Right lobe of liver (tissue), 6 donors: ENCODE results near the gene DGLUCY. TPM values are rescaled to one million over a fixed set of nuclear protein-coding genes. Genes with fewer than 3 reads are reported as not detected.
A peak's percentile ranks its signal among the peaks of the same experiment; 100 is the strongest.

Experiments used
- ATAC-seq, 4 donors: fragments of 200-7000 bp; cut with Tn5 transposase; one replicate each; pipeline ENCODE4 v1.9.1; 2020; ENCODE audit warnings: mild to moderate bottlenecking in 4 of 4, moderate library complexity in 4 of 4
- DNase-seq, 3 donors: peaks; one replicate each; pipeline ENCODE4 v3.0.0-alpha.2; 2020
- H3K27ac ChIP-seq, 3 donors: fragments of 200-600 bp; one replicate each; pipeline ENCODE4 v1.8.0; 2022
- H3K27me3 ChIP-seq, 2 donors: fragments of 200-600 bp; one replicate each; pipeline ENCODE4 v1.8.0; 2022
- H3K36me3 ChIP-seq, 4 donors: fragments of 200-600 bp; sonication (generic) in 1 of 4; one replicate each; pipeline versions ENCODE4 v1.5.1 to v1.8.0; 2017 to 2022; ENCODE audit warnings: control low read depth in 1 of 4
- H3K4me1 ChIP-seq, 4 donors: fragments of 200-600 bp; sonication (generic) in 1 of 4; one replicate each; pipeline versions ENCODE4 v1.5.1 to v1.8.0; 2017 to 2022; ENCODE audit warnings: control low read depth in 1 of 4
- H3K4me3 ChIP-seq, 3 donors: fragments of 200-600 bp; one replicate each; pipeline ENCODE4 v1.8.0; 2022
- H3K9me3 ChIP-seq, 4 donors: fragments of 200-600 bp; sonication (generic) in 1 of 4; one replicate each; pipeline versions ENCODE4 v1.5.1 to v1.8.0; 2017 to 2022; ENCODE audit warnings: control low read depth in 1 of 4
- CTCF ChIP-seq, 4 donors: fragments of 200-600 bp in 3 of 4; fragments of 450-650 bp in 1 of 4; IDR thresholded peaks; one replicate each; pipeline versions ENCODE4 v1.5.1 to v1.8.0; 2016 to 2022; ENCODE audit warnings: antibody characterized with exemption in 4 of 4, mild to moderate bottlenecking in 2 of 4
- POLR2A ChIP-seq: fragments of 450-650 bp; IDR thresholded peaks from one replicate; pipeline ENCODE4 v1.6.1; 2017; ENCODE audit warnings: antibody characterized with exemption, mild to moderate bottlenecking
- WGBS: methylation state at CpG from one replicate; pipeline ENCODE4 v1.1.6; 2018; ENCODE audit warnings: low coverage, low lambda C conversion rate; ENCODE audit not compliant: insufficient coverage; ENCODE audit errors: missing lambda C conversion rate; 5-methylcytosine and 5-hydroxymethylcytosine counted together
- intact Hi-C, 2 donors: fragments of 100-400 bp; cut with DNase I; formaldehyde crosslinking; loops; one replicate each; pipeline versions ENCODE4 v1.11.2 to v1.14.1; 2022
- total RNA-seq, 6 experiments: library from RNA; depleted of rRNA in 2 of 6; stranded (reverse); fragments of >200 nt in 2 of 6; fragmentation: NEBNext Ultra II Directional in 3 of 6; extraction: Animal tissue kit (Norgen Biotek cat#: 25700) in 3 of 6; gene quantifications; one replicate each; pipeline versions ENCODE4 v1.1.0 to v1.2.4, GENCODE V29; 2016 to 2023
- donor health status: DM: no; HTN: yes; CAD: no.
- donor health status: DM: no; HTN: no; CAD: no.
- donor health status: DM: no; HTN: no; CAD: no.
- donor health status: DM: no; HTN: yes; CAD: no.
- donor health status: DM: no; HTN: yes; CAD: no.

Gene DGLUCY
- total RNA-seq, 6 experiments from 2014 or later = 26.7 to 55.6 (median 39.8) TPM

GRCh38 chr14:91146661-91147060 is 32.8 kb downstream of the DGLUCY start:
- Histone ChIP-seq H3K27ac (peak overlapping the region in 1 of 3 donors; percentile 99), H3K9me3 (no peaks in the 10 kb centered on the region), H3K4me1 (peaks cover 0 to 46% (median 14%) of the 10 kb centered on the region in 4 donors), H3K27me3 (no peaks in the 10 kb centered on the region), H3K36me3 (peaks cover 0 to 14% (median 2%) of the 10 kb centered on the region in 4 donors), H3K4me3 (no peak overlapping the region)
- ATAC-seq (no peak), DNase-seq (no peak)
- intact Hi-C loops = no loop called here
- no peak for TF ChIP-seq CTCF (IDR thresholded peaks at IDR 0.05)
- 100% methylated on average over 1 of the region's 5 CpGs for WGBS

DNA sequence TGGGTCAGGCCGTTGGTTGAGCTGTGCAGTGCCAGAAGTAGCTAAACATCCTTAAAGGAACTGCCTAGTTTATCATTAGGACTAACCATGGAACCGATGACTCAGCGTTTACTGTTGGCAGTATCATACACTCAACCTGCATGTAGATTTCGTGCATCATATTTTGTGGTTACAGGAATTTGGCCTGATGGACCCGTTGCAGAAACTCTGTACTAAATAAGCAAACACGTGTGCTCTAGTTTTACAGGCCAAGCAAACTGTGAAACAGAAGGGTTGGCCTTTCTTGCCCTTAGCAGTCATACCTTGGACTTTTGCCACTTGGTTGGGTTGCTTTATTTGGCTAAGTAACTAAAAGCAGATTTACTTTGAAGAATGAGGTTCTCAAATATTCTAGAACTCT is 35.6 kb downstream of the DGLUCY start:
- 0% methylated on average over 6 of the region's 6 CpGs for WGBS
- Histone ChIP-seq H3K4me3 (no peak overlapping the region), H3K4me1 (peaks cover 0 to 40% (median 13%) of the 10 kb centered on the region in 4 donors), H3K27me3 (no peaks in the 10 kb centered on the region), H3K27ac (peak overlapping the region; percentile 85 to 99 (median 98)), H3K36me3 (peaks cover 0 to 14% (median 2%) of the 10 kb centered on the region in 4 donors), H3K9me3 (no peaks in the 10 kb centered on the region)
- intact Hi-C loops = no loop called here
- DNase-seq = peak in 1 of 3 donors; percentile 86
- TF ChIP-seq CTCF (IDR thresholded peaks at IDR 0.05) (no peak), POLR2A (no peak)
- peak; percentile 84 to 93 (median 87) for ATAC-seq

DNA sequence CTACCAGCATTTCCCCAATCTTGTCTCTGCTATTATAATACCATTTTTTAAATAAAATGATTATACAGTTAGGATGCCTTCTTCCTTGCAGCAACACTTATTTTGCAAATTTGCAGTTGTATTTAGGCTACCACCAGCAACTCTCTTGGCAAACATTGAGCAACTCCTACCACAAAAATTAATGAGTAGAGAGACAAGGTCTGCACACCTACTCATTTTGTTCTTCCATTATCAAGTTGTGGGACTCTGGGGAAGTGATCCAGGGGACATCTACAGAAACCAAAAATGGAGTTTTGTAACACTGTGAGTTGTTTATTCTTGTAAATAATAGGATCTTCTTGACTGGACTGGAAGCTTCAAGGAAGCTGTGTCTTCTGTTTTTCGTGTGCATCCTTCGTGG is 38.6 kb downstream of the DGLUCY start:
- intact Hi-C loops = no loop called here
- no peaks in the 10 kb centered on the region for H3K27me3 ChIP-seq
- H3K4me1 ChIP-seq = peaks cover 0 to 63% (median 14%) of the 10 kb centered on the region in 4 donors
- no peak overlapping the region for H3K4me3 ChIP-seq
- DNase-seq (no peak), ATAC-seq (peak in 1 of 4 donors; percentile 5)
- 59% methylated on average over 2 of the region's 2 CpGs for WGBS
- peaks cover 0 to 6% (median 1%) of the 10 kb centered on the region in 4 donors for H3K36me3 ChIP-seq
- H3K9me3 ChIP-seq = no peaks in the 10 kb centered on the region
- TF ChIP-seq POLR2A (no peak), CTCF (IDR thresholded peaks at IDR 0.05) (no peak)
- peak overlapping the region in 2 of 3 donors; percentile 52 to 73 for H3K27ac ChIP-seq

DNA sequence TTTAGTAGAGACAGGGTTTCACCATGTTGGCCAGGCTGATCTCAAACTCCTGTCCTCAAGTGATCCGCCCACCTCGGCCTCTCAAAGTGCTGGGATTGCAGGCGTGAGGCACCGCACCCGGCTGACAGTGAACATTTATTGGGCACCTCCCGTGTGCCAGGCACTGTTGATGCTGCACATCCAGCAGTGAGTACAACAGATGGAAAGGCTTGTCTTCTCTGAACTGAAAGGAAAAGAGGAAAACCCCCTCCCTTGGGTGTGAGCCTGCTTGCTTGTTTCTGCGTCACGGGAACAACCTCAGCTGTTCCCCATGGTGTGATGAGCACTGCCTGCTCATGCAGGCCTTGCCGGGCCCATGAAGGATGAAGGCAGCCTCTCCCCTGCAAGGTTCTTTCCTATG is 39.5 kb downstream of the DGLUCY start:
- Histone ChIP-seq H3K27me3 (no peaks in the 10 kb centered on the region), H3K27ac (peak overlapping the region in 2 of 3 donors; percentile 52 to 73), H3K9me3 (no peaks in the 10 kb centered on the region), H3K4me1 (peaks cover 0 to 71% (median 17%) of the 10 kb centered on the region in 4 donors), H3K36me3 (peaks cover 0 to 2% (median 0%) of the 10 kb centered on the region in 4 donors), H3K4me3 (no peak overlapping the region)
- DNase-seq = no peak
- no peak for ATAC-seq
- WGBS = 86% methylated on average over 1 of the region's 9 CpGs
- no peak for TF ChIP-seq POLR2A
- no peak for TF ChIP-seq CTCF (IDR thresholded peaks at IDR 0.05)
- intact Hi-C loops = no loop called here
